Right kidney (tissue), 1 donor: Measurements from ENCODE around the gene CYP27B1.
"Not testable (repeated sequence)": the region's sequence is repeated elsewhere in the genome, so short reads cannot be mapped to it uniquely, and the experiment has no call there.

Source experiments
- DNase-seq: peaks from one replicate; pipeline ENCODE4 v3.0.0-alpha.2; 2016

CYP27B1 gene

GRCh38 chr12:57720606-57721595 lies 46.0 kb downstream of the CYP27B1 start:
- DNase-seq: no peak

DNA sequence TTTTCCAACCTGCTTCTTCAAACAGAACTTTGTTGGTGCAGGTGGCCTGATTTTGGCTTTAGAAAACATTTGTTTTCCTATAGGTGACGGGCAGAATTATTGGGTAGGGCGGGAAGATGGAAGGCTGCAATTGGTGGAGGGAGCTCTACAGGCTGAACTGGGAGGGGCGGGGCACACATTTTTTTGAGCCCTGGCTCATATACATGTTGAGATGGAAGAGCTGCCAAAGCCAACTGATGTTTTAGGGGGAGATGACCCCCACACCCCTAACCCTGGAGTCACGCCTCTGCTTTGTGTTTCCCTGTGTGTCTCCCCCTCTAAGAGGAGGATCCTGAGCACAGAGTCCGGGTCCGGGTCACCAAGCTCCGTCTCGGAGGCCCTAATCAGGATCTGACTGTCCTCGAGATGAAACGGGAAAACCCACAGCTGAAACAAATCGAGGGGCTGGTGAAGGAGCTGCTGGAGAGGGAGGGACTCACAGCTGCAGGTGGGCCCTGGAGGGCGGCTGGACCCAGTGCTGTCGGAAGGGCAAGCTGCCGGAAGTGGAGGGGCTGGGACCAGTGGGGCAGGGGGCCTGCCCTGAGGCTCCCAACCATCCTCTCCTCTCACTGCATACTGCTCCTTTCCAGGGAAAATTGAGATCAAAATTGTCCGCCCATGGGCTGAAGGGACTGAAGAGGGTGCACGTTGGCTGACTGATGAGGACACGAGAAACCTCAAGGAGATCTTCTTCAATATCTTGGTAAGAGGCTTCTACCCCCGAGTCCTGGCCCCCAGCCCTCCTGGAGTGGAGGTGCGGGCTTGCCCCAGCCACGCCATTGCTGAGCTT lies 46.9 kb downstream of the CYP27B1 start:
- DNase-seq: no peak

GRCh38 chr12:57718641-57719528 lies 48.0 kb downstream of the CYP27B1 start:
- DNase-seq: no peak

GRCh38 chr12:57717846-57718640 lies 48.8 kb downstream of the CYP27B1 start:
- no peak for DNase-seq

DNA sequence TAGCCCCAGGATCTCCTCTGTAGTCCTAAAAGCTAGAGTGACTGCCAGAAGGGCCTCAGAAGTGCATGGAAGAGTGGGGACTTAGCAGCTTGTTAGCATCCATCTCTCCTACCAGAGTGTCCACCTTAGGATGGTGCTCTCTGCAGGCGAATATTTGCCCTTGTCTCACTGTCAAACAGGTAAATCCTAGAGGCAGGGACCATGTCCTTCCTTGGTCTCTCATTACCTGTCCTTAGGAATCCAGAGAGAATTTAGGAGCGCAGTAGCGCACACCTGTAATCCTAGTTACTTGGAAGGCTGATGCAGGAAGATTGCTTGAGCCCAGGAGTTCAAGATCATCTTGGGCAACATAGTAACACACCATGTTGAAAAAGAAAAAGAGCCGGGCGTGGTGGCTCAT lies 49.7 kb downstream of the CYP27B1 start:
- no peak for DNase-seq

DNA sequence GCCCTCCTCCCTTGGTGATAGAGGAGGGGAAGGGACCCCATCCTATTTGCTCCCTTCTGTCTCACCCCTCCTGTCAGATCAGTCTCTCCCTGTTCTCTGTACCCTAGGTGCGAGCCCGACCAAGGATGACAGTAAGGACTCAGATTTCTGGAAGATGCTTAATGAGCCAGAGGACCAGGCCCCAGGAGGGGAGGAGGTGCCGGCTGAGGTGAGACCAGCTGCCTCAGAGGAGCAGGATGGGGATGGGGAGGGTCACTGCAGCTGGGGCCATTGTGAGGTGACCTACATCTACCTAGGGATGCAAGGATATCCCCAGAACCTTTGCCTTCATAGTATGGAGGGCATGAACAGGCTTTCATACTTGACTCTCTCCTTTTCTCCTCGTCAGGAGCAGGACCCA lies 50.6 kb downstream of the CYP27B1 start:
- no peak for DNase-seq

DNA sequence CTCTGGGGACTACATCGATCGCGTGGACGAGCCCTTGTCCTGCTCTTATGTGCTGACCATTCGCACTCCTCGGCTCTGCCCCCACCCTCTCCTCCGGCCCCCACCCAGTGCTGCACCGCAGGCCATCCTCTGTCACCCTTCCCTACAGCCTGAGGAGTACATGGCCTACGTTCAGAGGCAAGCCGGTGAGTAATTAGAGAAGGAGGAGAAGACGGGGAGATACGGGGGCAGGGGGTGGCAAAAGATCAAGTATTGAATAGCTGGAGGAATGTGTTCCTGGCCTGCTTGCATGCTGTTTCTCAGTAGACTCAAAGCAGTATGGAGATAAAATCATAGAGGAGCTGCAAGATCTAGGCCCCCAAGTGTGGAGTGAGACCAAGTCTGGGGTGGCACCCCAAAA lies 51.1 kb downstream of the CYP27B1 start:
- DNase-seq: no peak

DNA sequence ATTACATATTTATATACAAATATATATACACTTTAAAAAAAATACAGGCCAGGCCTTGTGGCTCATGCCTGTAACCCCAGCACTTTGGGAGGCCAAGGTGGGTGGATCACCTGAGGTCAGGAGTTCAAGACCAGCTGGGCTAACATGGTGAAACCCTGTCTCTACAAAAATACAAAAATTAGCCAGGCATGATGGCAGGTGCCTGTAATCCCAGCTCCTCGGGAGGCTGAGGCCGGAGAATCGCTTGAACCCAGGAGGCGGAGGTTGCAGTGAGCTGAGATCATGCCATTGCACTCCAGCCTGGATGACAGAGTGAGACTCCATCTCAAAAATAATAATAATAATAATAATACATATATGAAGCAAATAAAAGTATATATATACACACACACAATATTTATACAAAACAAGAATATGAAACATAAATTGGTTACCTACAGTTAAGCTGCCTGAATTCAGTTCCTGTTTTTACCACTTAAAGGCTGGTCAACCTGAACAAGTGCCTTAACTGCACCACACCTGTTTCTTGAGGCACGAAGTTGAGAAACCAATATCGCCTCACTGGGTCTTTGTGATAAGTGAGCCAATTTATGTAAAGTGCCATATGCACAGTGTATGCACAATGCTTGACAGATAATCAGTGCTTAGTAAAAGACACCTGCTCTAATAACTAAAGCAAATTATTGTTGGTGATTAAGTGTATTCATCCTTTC lies 51.7 kb downstream of the CYP27B1 start:
- DNase-seq: not testable (repeated sequence)

GRCh38 chr12:57713209-57713608 lies 53.7 kb downstream of the CYP27B1 start:
- DNase-seq: no peak

GRCh38 chr12:57712701-57713100 lies 54.2 kb downstream of the CYP27B1 start:
- no peak for DNase-seq
